Activated CD4-positive, CD25-positive, alpha-beta regulatory T cell treated with anti-CD3 and anti-CD28 coated beads, Interleukin-2, amount 50 U/mL, for 24 hours (primary cell): Measurements from ENCODE around the gene IFNA4.
A peak's percentile ranks its signal among the peaks of the same experiment; 100 is the strongest.
"Not testable (repeated sequence)": the region's sequence is repeated elsewhere in the genome, so short reads cannot be mapped to it uniquely, and the experiment has no call there.

Source experiments
- ATAC-seq, 2 donors: fragments of 150-1000 bp; cut with Tn5 transposase; one replicate each; pipeline ENCODE4 v1.10.0; 2021; ENCODE audit warnings: mild to moderate bottlenecking in 1 of 2, moderate library complexity in 1 of 2

The IFNA4 gene

DNA sequence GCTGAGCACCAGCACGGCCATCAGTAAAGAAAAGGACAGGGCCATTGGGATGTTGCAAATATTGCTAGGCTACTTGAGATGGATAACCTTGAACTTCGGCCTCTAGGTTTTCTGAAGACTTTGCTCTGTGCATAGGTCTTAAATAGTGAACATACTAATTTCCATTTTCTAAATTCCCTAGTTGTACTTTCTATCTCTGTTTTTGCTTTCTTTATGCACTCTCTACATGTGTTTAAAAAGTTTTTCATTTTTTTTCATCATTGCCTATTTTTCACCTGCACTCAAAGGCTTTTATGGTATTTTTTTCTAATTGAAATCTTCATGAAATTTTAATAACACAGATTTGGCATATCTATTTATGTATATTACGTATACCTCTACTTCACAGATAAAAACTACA lies at the start of gene IFNA4:
TSS of gene IFNA4 (minus strand) at position 101 of the 400 bp plus-strand sequence. CDS start at position 45, 56 bp downstream.
- not testable (repeated sequence) for ATAC-seq

DNA sequence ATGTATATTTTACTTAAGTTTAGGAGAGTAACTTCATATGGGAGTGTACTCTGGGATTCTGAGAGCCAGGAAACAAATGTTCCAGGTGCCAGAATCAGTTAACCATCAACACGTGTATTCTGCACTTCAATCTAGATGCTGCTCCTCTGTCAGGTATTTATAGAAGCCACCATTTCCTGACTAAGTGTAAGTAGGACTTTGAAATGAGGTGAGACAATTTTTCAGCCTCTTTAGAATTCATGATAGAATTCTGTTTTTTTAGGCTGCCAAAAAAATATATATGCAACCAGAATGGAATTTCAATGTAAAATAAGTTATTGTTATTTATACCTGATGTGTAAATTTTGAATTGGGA lies 49.0 kb upstream of the IFNA4 start:
- ATAC-seq: not testable (repeated sequence)

DNA sequence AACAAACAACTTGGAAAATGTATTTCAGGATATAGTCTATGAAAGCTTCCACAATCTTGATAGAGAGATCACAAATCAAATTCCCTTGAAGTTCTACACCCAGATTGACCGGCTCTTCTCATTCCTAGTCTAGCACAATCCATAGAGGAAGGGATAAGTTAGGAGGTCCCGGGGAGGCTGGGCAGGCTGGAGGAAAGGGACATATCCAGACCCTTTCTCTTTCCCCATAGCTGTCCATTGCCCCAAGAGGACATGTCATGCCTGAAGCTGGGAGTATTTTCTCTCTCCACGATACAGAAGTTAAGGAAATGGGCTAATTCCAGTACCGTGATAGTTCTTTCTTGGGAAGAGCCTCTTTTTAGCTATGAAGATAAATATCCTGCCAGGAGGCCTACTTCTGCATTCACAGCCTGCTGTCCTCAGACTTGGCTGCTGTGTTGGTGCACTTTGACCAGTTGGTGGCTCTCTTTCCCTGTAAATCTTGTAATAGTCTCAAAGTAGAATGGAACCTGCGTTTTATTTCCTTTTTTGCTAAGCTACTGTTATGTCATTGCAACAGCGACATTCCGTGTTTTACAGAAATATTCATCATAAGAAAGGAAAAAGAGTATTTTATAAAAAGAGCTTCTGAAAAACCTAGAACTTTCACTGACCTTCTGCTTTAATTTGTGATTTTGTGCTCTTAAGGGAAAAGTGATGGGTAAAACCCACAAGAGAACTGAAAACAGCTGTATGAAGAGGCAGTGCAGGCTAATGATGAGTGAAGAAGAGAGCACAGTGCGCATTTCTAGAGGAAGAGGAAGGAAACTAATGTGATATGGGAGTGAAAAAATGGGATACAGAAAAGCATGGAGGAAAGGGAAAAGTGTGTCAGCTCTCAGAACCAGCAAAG lies 48.3 kb upstream of the IFNA4 start:
- peak; percentile 36 to 48 for ATAC-seq

DNA sequence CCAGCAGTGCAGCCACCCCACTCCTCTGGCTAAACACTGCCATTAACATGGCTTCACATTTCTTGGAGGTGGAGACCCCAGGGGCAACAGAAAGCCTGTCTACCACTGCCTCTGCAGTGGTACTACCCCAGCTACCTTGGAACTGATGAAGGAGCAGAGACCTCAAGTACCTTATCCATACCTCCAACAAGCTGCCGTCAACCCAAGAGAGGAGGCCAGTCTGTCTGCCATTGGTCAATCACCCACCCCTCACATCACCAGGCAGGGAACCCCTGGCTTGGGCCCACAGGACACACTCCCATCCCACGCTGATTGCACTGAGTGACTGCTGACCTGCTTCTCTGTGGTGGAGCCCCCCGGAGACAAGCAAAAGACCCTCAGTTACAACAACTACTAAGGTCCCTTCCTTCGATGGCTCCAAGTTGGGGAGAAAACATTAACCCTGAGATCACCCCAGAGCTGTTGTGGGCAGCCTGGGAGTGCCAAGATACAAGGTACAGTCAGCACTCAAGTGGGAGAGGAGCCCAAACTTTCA lies 46.8 kb upstream of the IFNA4 start:
- no peak for ATAC-seq

DNA sequence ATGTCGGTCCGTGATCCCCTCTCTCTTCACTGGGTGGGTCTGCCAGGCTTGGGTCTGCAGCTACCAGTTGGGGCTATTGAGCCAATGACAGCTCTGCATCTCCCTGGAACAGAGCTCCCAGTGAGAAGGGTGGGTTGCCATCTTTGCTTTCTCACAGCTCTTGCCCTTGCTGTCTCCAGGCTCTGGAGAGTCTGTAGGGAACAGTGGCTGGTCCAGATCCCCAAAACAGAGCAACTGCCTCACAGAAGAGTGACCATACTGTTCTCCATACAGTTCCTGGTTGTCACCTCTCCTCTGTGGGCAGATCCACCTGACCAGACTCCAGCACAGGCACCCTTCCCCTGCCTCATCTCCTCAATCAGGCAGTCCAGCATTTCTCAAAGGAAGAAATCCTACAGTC lies 45.9 kb upstream of the IFNA4 start:
- no peak for ATAC-seq

DNA sequence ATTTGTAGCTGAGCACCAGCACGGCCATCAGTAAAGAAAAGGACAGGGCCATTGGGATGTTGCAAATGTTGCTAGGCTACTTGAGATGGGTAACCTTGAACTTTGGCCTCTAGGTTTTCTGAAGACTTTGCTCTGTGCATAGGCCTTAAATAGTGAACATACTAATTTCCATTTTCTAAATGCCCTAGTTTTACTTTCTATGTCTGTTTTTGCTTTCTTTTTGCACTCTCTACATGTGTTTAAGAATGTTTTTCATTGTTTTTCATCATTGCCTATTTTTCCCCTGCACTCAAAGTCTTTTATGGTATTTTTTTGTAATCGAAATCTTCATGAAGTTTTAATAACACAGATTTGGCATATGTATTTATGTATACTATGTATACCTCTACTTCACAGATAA lies 40.7 kb upstream of the IFNA4 start, which contains the start of gene IFNA17:
TSS of gene IFNA17 (minus strand) at position 101 of the 400 bp plus-strand sequence. CDS start at position 52, 49 bp downstream.
- no peak for ATAC-seq

DNA sequence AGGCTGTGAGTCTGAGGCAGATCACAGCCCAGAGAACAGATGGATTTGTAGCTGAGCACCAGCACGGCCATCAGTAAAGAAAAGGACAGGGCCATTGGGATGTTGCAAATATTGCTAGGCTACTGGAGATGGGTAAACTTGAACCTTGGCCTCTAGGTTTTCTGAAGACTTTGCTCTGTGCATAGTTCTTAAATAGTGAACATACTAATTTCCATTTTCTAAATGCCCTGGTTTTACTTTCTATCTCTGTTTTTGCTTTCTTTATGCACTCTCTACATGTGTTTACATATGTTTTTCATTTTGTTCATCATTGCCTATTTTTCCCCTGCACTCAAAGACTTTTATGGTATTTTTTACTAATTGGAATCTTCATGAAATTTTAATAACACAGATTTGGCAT lies 29.8 kb upstream of the IFNA4 start, which contains the start of gene IFNA16:
TSS of gene IFNA16 (minus strand) at position 101 of the 400 bp plus-strand sequence. CDS start at position 95, 6 bp downstream.
- ATAC-seq: not testable (repeated sequence)

DNA sequence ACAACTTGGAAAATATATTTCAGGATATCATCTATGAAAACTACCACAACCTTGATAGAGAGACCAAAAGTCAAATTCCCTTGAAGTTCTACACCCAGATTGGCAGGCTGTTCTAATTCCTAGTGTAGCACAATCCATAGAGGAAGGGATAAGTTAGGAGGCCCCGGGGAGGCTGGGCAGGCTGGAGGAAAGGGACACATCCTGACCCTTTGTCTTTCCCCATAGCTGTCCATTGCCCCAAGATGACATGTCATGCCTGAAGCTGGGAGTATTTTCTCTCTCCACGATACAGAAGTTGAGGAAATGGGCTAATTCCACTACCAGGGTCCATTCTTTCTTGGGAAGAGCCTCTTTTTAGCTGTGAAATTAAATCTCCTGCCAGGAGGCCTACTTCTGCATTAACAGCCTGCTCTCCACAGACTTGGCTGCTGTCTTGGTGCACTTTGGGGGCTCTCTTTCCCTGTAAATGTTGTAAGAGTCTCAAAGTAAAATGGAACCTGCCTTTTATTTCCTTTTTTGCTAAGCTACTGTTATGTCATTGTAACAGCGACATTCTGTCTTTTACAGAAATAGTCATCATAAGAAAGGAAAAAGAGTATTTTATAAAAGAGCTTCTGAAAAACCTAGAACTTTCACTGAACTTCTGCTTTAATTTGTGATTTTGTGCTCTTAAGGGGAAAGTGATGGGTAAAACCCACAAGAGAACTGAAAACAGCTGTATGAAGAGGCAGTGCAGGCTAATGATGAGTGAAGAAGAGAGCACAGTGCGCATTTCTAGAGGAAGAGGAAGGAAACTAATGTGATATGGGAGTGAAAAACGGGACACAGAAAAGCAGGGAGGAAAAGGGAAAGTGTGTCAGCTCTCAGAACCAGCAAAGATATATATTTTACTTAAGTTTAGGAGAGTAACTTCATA lies 26.3 kb upstream of the IFNA4 start:
- ATAC-seq: not testable (repeated sequence)

DNA sequence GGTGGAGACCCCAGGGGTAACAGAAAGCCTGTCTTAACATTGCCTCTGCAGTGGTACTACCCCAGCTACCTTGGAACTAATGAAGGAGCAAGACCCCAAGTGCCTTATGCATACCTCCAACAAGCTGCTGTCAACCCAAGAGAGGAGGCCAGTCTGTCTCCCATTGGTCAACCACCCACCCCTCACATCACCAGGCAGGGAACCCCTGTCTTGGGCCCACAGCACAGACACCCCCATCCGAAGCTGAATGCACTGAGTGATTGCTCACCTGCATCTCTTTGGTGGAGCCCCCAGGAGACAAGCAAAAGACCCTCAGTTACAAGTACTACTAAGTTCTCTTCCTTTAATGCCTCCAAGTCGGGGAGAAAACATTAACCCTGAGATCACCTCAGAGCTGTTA lies 24.8 kb upstream of the IFNA4 start:
- not testable (repeated sequence) for ATAC-seq

DNA sequence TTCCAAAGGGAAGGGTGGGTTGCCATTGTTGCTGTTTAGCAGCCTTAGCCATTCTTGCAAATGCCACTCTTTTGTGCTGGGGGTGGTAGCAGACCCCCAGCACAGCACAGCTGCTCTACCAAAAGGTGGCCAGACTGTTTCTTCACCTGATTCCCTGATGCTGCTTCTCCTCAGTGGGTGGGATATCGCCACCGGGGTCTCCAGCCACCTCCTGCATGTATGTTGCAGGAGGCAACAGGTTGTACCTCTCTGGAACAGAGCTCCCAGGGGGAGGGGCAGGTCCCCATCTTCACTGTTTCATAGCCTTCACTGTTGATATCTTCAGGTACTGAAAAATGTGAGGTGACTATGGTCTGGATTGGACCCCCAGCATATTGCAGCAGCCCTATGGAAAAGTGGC lies 23.4 kb upstream of the IFNA4 start:
- not testable (repeated sequence) for ATAC-seq

DNA sequence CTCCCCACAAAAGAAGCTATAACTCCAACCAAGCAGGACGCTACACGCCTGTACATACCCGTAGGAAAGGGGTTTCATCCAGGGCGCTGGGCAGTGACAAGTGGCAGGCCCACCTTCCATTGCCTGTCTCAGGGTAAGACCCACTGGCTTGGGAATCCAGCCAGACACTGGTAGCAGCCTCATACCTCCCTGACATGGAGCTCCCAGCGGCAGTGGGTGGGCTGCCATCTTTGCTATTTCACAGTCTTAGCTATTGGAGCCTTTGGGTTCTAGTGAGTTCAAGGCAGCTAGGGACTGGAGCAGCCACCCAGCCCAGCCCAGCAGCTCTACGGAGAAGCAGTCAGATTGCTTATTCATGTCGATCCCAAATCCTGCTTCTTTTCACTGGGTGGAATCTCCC lies 22.9 kb upstream of the IFNA4 start:
- ATAC-seq: no peak

DNA sequence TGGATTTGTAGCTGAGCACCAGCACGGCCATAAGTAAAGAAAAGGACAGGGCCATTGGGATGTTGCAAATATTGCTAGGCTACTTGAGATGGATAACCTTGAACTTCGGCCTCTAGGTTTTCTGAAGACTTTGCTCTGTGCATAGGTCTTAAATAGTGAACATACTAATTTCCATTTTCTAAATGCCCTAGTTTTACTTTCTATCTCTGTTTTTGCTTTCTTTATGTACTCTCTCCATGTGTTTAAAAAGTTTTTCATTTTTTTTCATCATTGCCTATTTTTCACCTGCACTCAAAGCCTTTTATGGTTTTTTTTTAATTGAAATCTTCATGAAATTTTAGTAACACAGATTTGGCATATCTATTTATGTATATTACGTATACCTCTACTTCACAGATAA lies 19.7 kb upstream of the IFNA4 start, which contains the start of gene IFNA10:
TSS of gene IFNA10 (minus strand) at position 101 of the 400 bp plus-strand sequence. CDS start at position 55, 46 bp downstream.
- ATAC-seq: not testable (repeated sequence)

DNA sequence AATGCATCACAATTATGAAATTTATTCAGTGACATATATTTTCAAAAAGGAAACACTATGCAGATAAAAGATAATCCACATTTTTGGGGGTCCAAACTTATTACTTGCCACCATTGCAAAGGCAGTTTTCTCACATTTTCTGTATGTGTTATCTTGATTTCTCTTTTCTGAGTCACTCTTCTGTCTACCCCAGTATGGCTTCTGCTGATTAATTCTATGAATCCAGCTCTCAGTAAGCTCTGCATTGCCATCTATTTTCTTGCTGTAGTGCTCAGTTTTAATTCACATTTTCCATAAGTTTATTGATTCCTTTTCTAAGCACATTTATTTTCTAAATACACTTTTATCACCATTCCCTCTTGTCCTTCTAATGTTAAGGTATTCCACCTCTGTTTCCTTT lies 17.8 kb upstream of the IFNA4 start:
- no peak for ATAC-seq

DNA sequence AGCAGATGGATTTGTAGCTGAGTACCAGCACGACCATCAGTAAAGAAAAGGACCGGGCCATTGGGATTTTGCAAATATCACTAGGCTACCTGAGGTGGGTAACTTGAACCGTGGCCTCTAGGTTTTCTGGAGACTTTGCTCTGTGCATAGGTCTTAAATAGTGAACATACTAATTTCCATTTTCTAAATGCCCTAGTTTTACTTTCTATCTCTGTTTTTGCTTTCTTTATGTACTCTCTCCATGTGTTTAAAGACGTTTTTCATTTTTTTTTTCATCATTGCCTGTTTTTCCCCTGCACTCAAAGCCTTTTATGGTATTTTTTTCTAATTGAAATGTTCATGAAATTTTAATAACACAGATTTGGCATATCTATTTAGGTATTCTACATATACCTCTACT lies 14.7 kb upstream of the IFNA4 start, which contains the start of gene IFNA7:
TSS of gene IFNA7 (minus strand) at position 101 of the 400 bp plus-strand sequence. CDS start at position 61, 40 bp downstream.
- ATAC-seq: not testable (repeated sequence)

DNA sequence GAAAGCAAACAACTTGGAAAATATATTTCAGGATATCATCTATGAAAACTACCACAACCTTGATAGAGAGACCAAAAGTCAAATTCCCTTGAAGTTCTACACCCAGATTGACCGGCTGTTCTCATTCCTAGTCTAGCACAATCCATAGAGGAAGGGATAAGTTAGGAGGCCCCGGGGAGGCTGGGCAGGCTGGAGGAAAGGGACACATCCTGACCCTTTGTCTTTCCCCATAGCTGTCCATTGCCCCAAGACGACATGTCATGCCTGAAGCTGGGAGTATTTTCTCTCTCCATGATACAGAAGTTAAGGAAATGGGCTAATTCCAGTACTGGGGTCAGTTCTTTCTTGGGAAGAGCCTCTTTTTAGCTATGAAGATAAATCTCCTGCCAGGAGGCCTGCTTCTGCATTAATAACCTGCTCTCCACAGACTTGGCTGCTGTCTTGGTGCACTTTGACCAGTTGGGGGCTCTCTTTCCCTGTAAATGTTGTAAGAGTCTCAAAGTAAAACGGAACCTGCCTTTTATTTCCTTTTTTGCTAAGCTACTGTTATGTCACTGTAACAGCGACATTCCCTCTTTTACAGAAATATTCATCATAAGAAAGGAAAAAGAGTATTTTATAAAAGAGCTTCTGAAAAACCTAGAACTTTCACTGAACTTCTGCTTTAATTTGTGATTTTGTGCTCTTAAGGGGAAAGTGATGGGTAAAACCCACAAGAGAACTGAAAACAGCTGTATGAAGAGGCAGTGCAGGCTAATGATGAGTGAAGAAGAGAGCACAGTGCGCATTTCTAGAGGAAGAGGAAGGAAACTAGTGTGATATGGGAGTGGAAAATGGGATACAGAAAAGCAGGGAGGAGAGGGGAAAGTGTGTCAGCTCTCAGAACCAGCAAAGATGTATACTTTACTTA lies 7.7 kb upstream of the IFNA4 start:
- ATAC-seq: peak; percentile 61 to 70

DNA sequence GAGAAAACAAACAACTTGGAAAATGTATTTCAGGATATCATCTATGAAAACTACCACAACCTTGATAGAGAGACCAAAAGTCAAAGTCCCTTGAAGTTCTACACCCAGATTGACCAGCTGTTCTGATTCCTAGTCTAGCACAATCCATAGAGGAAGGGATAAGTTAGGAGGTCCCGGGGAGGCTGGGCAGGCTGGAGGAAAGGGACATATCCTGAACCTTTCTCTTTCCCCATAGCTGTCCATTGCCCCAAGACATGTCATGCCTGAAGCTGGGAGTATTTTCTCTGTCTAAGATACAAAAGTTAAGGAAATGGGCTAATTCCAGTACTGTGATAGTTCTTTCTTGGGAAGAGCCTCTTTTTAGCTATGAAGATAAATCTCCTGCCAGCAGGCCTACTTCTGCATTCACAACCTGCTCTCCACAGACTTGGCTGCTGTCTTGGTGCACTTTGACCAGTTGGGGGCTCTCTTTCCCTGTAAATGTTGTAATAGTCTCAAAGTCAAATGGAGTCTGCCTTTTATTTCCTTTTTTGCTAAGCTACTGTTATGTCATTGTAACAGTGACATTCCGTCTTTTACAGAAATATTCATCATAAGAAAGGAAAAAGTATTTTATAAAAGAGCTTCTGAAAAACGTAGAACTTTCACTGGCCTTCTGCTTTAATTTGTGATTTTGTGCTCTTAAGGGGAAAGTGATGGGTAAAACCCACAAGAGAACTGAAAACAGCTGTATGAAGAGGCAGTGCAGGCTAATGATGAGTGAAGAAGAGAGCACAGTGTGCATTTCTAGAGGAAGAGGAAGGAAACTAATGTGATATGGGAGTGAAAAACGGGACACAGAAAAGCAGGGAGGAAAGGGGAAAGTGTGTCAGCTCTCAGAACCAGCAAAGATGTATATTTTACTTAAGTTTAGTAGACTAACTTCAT lies 4.3 kb downstream of the IFNA4 start:
- peak in 1 of 2 donors; percentile 41 for ATAC-seq

DNA sequence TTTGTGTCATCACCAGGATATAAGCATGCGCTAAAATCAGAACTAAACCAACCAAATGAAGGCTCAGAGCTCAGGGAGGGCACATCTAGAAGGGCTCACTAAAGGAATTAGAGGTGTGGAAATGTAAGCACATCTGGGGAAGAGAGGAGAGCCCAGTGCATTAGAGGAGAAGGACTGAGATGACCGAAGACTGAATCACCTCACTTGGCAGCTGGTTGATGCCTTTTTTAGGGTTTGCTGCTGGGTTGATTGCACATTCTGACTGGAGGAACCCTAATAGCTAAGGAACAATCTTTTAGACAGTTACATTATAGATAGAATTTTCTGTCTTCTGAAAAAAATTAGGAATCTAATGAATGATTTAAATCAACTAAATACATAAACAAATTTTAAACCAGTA lies 12.7 kb downstream of the IFNA4 start:
- ATAC-seq: no peak

DNA sequence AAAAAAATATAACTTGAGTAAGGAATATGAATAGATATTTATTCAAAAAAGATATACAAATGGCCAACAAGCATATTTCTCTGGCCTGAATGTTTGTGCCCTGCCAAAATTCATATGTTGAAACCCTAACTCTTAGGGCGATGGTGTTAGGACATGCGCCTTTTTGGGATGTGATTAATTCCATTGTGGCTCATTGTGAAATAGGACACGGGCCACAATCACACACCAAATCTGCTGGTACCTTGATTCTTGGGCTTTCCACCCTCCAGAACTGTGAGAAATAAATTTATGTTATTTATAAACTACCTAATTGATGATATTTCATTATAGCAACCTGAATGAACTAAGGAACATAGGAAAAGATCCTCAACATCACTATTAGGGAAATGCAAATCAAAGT lies 15.2 kb downstream of the IFNA4 start:
- ATAC-seq: no peak

DNA sequence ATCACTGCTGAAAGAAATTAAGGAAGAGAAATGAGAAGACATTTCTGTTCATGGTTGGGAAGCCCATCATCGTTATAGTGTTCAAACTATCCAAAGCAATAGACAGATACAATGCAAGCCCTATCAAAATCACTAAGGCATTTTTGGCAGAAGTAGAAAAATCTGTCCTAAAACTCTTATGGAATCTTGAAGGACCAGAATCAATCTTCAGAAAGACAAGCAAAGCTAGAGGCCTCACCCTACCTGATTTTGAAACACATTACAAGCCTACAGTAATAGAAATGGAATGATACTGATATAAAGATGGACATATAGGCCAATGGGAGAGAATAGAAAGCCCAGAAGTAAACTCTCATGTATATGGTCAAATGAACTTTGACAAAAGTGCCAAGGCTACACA lies 16.0 kb downstream of the IFNA4 start:
- no peak for ATAC-seq

DNA sequence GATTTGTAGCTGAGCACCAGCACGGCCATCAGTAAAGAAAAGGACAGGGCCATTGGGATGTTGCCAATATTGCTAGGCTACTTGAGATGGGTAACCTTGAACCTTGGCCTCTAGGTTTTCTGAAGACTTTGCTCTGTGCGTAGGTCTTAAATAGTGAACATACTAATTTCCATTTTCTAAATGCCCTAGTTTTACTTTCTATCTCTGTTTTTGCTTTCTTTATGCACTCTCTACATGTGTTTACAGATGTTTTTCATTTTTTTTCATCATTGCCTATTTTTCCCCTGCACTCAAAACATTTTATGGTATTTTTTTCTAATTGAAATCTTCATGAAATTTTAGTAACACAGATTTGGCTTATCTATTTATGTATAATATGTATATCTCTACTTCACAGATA lies 20.8 kb downstream of the IFNA4 start, which contains the start of gene IFNA21:
TSS of gene IFNA21 (minus strand) at position 101 of the 400 bp plus-strand sequence. CDS start at position 53, 48 bp downstream.
- ATAC-seq: not testable (repeated sequence)
